GM23338 (cell line): ENCODE results near the gene PTPRO. TPM values are rescaled to one million over a fixed set of nuclear protein-coding genes. Genes with fewer than 3 reads are reported as not detected.

Source experiments
- ATAC-seq: fragments of 200-7000 bp; cut with Tn5 transposase; 3 replicates; pipeline ENCODE4 v1.9.1; 2020
- DNase-seq: peaks from one replicate; pipeline ENCODE4 v3.0.0-alpha.2; 2015; ENCODE audit warnings: low spot score
- H2AFZ ChIP-seq: fragments of 200-600 bp; sonication (generic); 2 replicates; pipeline ENCODE4 v1.8.0; 2016; ENCODE audit warnings: antibody characterized with exemption, mild to moderate bottlenecking, moderate library complexity
- H3F3A ChIP-seq: fragments of 200-600 bp; sonication (generic); replicated peaks from 2 replicates; pipeline ENCODE4 v1.8.0; 2017; ENCODE audit warnings: antibody characterized with exemption, mixed run types, low read depth
- H3K27ac ChIP-seq: fragments of 200-600 bp; sonication (generic); 2 replicates; pipeline ENCODE4 v1.6.1; 2016; ENCODE audit warnings: low read depth
- H3K27me3 ChIP-seq: fragments of 200-600 bp; sonication (generic); 2 replicates; pipeline ENCODE4 v1.8.0; 2016; ENCODE audit warnings: mild to moderate bottlenecking, mixed run types, moderate library complexity; ENCODE audit not compliant: insufficient read depth
- H3K36me3 ChIP-seq: fragments of 200-600 bp; sonication (generic); 2 replicates; pipeline ENCODE4 v1.8.0; 2016; ENCODE audit warnings: mild to moderate bottlenecking; ENCODE audit not compliant: insufficient read depth
- H3K4me1 ChIP-seq: fragments of 200-600 bp; sonication (generic); 2 replicates; pipeline ENCODE4 v1.8.0; 2016; ENCODE audit warnings: mild to moderate bottlenecking, moderate library complexity; ENCODE audit not compliant: insufficient read depth
- H3K4me2 ChIP-seq: fragments of 200-600 bp; sonication (generic); 2 replicates; pipeline ENCODE4 v1.7.1; 2017; ENCODE audit warnings: mixed run types
- H3K4me3 ChIP-seq: fragments of 200-600 bp; sonication (generic); 2 replicates; pipeline ENCODE4 v1.6.1; 2016; ENCODE audit warnings: mixed run types
- H3K79me2 ChIP-seq: fragments of 200-600 bp; sonication (generic); replicated peaks from 2 replicates; pipeline ENCODE4 v1.8.0; 2017; ENCODE audit warnings: mild to moderate bottlenecking; ENCODE audit not compliant: insufficient read depth
- H3K9me2 ChIP-seq: fragments of 200-600 bp; sonication (generic); 2 replicates; pipeline ENCODE4 v1.8.0; 2017; ENCODE audit not compliant: insufficient read depth
- H4K20me1 ChIP-seq: fragments of 200-600 bp; sonication (generic); replicated peaks from 2 replicates; pipeline ENCODE4 v1.8.0; 2017; ENCODE audit warnings: mild to moderate bottlenecking; ENCODE audit not compliant: insufficient read depth
- H3K27ac Mint-ChIP-seq: 2 replicates; pipeline ENCODE4 v1.8.0; 2020; ENCODE audit warnings: inconsistent platforms, mild to moderate bottlenecking, moderate library complexity, mixed read lengths
- H3K27me3 Mint-ChIP-seq: 3 replicates; pipeline ENCODE4 v1.8.0; 2022; ENCODE audit warnings: low read depth, mild to moderate bottlenecking, moderate library complexity, mixed read lengths, inconsistent platforms; ENCODE audit not compliant: insufficient read depth, poor library complexity
- H3K36me3 Mint-ChIP-seq: 3 replicates; pipeline ENCODE4 v1.8.0; 2021; ENCODE audit warnings: low read depth, mild to moderate bottlenecking, inconsistent platforms, moderate library complexity, mixed read lengths
- H3K4me1 Mint-ChIP-seq: 3 replicates; pipeline ENCODE4 v1.8.0; 2020; ENCODE audit warnings: mild to moderate bottlenecking, inconsistent platforms, mixed read lengths
- H3K4me3 Mint-ChIP-seq: 3 replicates; pipeline ENCODE4 v1.8.0; 2021; ENCODE audit warnings: moderate library complexity, mild to moderate bottlenecking, inconsistent platforms, mixed read lengths
- H3K9me3 Mint-ChIP-seq: 3 replicates; pipeline ENCODE4 v1.8.0; 2020; ENCODE audit warnings: moderate library complexity, mild to moderate bottlenecking, inconsistent platforms, mixed read lengths
- CREB1 ChIP-seq: fragments of 250-450 bp; sonication (Bioruptor Pico); IDR thresholded peaks from 2 replicates; pipeline ENCODE4 v1.5.0; 2020; ENCODE audit warnings: low read depth, mild to moderate bottlenecking, moderate library complexity
- EZH2 ChIP-seq: fragments of 200-600 bp; sonication (generic); IDR thresholded peaks from one replicate; pipeline ENCODE4 v1.8.0; 2017; ENCODE audit warnings: antibody characterized with exemption, mild to moderate bottlenecking, low read depth; ENCODE audit not compliant: unreplicated experiment
- EZH2phosphoT487 ChIP-seq: fragments of 200-600 bp; sonication (generic); IDR thresholded peaks from one replicate; pipeline ENCODE4 v1.8.1; 2018; ENCODE audit warnings: antibody characterized with exemption; ENCODE audit not compliant: unreplicated experiment
- JUNB ChIP-seq: IDR thresholded peaks from one replicate; pipeline ENCODE4 v1.6.1; 2016; ENCODE audit warnings: antibody characterized with exemption; ENCODE audit not compliant: unreplicated experiment
- NANOG ChIP-seq: IDR thresholded peaks from 2 replicates; pipeline ENCODE4 v1.6.1; 2016; ENCODE audit warnings: antibody characterized with exemption, borderline replicate concordance
- POLR2AphosphoS5 ChIP-seq: IDR thresholded peaks from 2 replicates; pipeline ENCODE4 v1.6.1; 2016; ENCODE audit warnings: antibody characterized with exemption, low read depth
- STAT1 ChIP-seq: IDR thresholded peaks from one replicate; pipeline ENCODE4 v1.6.1; 2016; ENCODE audit warnings: antibody characterized with exemption; ENCODE audit not compliant: unreplicated experiment
- ZNF114 ChIP-seq: fragments of 250-450 bp; sonication (Bioruptor Pico); IDR thresholded peaks from 2 replicates; pipeline ENCODE4 v1.5.0; 2020; ENCODE audit warnings: mild to moderate bottlenecking, moderate library complexity
- ZNF331 ChIP-seq: fragments of 250-450 bp; sonication (Bioruptor Pico); IDR thresholded peaks from 2 replicates; pipeline ENCODE4 v1.5.0; 2020; ENCODE audit warnings: low read depth, mild to moderate bottlenecking, moderate library complexity
- polyA plus RNA-seq: library from polyadenylated mRNA; unstranded; fragments of >200 nt; fragmentation: Nextera tagmentation; extraction: Ambion mirVana; gene quantifications from 2 replicates; pipeline ENCODE4 v1.2.1, GENCODE V29; 2016
- total RNA-seq: library from RNA; depleted of rRNA; stranded (reverse); fragments of >200 nt; shearing (Covaris generic); gene quantifications from 2 replicates; pipeline ENCODE4 v1.2.3, GENCODE V29; 2014
- TF ChIP-seq, protein P1 (sequence below): fragments of 250-450 bp; sonication (Bioruptor Pico); IDR thresholded peaks from 2 replicates; pipeline ENCODE4 v1.5.0; 2020; ENCODE audit warnings: mild to moderate bottlenecking, moderate library complexity
- TF ChIP-seq, protein P2 (sequence below): IDR thresholded peaks from 2 replicates; pipeline ENCODE4 v1.6.1; 2016; ENCODE audit warnings: antibody characterized with exemption
- TF ChIP-seq, protein P3 (sequence below): IDR thresholded peaks from one replicate; pipeline ENCODE4 v1.6.1; 2018; ENCODE audit warnings: antibody characterized with exemption; ENCODE audit not compliant: unreplicated experiment
- TF ChIP-seq, protein P4 (sequence below), 2 experiments: fragments of 200-600 bp in 1 of 2; sonication (generic) in 1 of 2; conservative IDR thresholded peaks; 2 replicates each; pipeline versions ENCODE4 v1.5.1 to v1.6.1; 2016 to 2017; ENCODE audit warnings: antibody characterized with exemption in 2 of 2, low read depth in 2 of 2, mild to moderate bottlenecking in 2 of 2, moderate library complexity in 1 of 2

The PTPRO gene
- total and polyA plus RNA-seq, 2 experiments from 2014 or later: 1.4 to 1.5 TPM

DNA sequence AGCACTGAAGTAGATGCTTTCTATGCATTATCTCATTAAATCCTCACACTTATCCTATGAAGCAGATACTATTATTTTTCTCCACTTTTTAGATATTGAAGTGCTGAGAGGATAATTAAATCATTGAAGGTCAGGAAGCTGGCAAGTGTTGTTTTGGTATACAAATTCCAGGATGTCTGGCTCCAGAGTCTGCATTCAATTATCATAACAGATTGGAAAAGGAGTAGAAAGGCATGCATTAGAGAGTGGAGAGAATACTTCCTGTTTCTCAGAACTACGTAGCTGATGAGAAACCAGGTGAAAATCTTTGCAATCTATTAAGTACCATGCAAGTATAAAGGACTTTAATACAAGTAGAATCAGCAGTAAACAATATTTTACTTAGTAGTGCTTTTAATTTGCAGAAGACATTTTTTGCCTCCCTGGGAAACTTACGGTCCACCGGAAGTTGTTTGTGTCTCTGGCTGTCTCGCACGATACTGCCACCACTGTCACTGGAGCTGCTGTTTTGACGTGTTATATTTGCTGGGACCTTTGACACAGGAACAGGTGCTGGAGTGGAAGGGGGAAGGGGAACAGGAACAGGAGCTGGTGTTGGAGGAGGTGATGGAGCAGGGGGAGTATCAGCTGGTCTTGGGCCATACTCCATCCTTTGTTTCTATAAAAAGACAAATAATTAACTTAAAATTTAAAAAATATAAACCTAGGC lies 308.9 kb downstream of the PTPRO start:
- Mint-ChIP-seq H3K27ac (no peak overlapping the region), H3K36me3 (no peaks in the 10 kb centered on the region), H3K9me3 (no peaks in the 10 kb centered on the region), H3K27me3 (no peaks in the 10 kb centered on the region), H3K4me3 (no peak overlapping the region), H3K4me1 (peaks cover 22% of the 10 kb centered on the region)
- no peak for TF ChIP-seq POLR2AphosphoS5
- TF ChIP-seq EZH2: no peak
- TF ChIP-seq, protein P1, sequence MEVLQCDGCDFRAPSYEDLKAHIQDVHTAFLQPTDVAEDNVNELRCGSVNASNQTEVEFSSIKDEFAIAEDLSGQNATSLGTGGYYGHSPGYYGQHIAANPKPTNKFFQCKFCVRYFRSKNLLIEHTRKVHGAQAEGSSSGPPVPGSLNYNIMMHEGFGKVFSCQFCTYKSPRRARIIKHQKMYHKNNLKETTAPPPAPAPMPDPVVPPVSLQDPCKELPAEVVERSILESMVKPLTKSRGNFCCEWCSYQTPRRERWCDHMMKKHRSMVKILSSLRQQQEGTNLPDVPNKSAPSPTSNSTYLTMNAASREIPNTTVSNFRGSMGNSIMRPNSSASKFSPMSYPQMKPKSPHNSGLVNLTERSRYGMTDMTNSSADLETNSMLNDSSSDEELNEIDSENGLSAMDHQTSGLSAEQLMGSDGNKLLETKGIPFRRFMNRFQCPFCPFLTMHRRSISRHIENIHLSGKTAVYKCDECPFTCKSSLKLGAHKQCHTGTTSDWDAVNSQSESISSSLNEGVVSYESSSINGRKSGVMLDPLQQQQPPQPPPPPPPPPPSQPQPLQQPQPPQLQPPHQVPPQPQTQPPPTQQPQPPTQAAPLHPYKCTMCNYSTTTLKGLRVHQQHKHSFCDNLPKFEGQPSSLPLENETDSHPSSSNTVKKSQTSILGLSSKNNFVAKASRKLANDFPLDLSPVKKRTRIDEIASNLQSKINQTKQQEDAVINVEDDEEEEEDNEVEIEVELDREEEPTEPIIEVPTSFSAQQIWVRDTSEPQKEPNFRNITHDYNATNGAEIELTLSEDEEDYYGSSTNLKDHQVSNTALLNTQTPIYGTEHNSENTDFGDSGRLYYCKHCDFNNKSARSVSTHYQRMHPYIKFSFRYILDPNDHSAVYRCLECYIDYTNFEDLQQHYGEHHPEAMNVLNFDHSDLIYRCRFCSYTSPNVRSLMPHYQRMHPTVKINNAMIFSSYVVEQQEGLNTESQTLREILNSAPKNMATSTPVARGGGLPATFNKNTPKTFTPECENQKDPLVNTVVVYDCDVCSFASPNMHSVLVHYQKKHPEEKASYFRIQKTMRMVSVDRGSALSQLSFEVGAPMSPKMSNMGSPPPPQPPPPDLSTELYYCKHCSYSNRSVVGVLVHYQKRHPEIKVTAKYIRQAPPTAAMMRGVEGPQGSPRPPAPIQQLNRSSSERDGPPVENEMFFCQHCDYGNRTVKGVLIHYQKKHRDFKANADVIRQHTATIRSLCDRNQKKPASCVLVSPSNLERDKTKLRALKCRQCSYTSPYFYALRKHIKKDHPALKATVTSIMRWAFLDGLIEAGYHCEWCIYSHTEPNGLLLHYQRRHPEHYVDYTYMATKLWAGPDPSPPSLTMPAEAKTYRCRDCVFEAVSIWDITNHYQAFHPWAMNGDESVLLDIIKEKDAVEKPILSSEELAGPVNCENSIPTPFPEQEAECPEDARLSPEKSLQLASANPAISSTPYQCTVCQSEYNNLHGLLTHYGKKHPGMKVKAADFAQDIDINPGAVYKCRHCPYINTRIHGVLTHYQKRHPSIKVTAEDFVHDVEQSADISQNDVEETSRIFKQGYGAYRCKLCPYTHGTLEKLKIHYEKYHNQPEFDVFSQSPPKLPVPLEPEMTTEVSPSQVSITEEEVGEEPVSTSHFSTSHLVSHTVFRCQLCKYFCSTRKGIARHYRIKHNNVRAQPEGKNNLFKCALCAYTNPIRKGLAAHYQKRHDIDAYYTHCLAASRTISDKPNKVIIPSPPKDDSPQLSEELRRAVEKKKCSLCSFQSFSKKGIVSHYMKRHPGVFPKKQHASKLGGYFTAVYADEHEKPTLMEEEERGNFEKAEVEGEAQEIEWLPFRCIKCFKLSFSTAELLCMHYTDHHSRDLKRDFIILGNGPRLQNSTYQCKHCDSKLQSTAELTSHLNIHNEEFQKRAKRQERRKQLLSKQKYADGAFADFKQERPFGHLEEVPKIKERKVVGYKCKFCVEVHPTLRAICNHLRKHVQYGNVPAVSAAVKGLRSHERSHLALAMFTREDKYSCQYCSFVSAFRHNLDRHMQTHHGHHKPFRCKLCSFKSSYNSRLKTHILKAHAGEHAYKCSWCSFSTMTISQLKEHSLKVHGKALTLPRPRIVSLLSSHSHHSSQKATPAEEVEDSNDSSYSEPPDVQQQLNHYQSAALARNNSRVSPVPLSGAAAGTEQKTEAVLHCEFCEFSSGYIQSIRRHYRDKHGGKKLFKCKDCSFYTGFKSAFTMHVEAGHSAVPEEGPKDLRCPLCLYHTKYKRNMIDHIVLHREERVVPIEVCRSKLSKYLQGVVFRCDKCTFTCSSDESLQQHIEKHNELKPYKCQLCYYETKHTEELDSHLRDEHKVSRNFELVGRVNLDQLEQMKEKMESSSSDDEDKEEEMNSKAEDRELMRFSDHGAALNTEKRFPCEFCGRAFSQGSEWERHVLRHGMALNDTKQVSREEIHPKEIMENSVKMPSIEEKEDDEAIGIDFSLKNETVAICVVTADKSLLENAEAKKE (CRISPR knock-in tag): no peak
- TF ChIP-seq, protein P2, sequence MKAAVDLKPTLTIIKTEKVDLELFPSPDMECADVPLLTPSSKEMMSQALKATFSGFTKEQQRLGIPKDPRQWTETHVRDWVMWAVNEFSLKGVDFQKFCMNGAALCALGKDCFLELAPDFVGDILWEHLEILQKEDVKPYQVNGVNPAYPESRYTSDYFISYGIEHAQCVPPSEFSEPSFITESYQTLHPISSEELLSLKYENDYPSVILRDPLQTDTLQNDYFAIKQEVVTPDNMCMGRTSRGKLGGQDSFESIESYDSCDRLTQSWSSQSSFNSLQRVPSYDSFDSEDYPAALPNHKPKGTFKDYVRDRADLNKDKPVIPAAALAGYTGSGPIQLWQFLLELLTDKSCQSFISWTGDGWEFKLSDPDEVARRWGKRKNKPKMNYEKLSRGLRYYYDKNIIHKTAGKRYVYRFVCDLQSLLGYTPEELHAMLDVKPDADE: no peak
- no peak for TF ChIP-seq NANOG
- no peak for TF ChIP-seq EZH2phosphoT487
- TF ChIP-seq, protein P3, sequence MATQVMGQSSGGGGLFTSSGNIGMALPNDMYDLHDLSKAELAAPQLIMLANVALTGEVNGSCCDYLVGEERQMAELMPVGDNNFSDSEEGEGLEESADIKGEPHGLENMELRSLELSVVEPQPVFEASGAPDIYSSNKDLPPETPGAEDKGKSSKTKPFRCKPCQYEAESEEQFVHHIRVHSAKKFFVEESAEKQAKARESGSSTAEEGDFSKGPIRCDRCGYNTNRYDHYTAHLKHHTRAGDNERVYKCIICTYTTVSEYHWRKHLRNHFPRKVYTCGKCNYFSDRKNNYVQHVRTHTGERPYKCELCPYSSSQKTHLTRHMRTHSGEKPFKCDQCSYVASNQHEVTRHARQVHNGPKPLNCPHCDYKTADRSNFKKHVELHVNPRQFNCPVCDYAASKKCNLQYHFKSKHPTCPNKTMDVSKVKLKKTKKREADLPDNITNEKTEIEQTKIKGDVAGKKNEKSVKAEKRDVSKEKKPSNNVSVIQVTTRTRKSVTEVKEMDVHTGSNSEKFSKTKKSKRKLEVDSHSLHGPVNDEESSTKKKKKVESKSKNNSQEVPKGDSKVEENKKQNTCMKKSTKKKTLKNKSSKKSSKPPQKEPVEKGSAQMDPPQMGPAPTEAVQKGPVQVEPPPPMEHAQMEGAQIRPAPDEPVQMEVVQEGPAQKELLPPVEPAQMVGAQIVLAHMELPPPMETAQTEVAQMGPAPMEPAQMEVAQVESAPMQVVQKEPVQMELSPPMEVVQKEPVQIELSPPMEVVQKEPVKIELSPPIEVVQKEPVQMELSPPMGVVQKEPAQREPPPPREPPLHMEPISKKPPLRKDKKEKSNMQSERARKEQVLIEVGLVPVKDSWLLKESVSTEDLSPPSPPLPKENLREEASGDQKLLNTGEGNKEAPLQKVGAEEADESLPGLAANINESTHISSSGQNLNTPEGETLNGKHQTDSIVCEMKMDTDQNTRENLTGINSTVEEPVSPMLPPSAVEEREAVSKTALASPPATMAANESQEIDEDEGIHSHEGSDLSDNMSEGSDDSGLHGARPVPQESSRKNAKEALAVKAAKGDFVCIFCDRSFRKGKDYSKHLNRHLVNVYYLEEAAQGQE: no peak
- no peak for TF ChIP-seq CREB1 (CRISPR knock-in tag)
- no peak for TF ChIP-seq STAT1
- TF ChIP-seq JUNB: no peak
- no peak for TF ChIP-seq ZNF331 (CRISPR knock-in tag)
- TF ChIP-seq, protein P4, sequence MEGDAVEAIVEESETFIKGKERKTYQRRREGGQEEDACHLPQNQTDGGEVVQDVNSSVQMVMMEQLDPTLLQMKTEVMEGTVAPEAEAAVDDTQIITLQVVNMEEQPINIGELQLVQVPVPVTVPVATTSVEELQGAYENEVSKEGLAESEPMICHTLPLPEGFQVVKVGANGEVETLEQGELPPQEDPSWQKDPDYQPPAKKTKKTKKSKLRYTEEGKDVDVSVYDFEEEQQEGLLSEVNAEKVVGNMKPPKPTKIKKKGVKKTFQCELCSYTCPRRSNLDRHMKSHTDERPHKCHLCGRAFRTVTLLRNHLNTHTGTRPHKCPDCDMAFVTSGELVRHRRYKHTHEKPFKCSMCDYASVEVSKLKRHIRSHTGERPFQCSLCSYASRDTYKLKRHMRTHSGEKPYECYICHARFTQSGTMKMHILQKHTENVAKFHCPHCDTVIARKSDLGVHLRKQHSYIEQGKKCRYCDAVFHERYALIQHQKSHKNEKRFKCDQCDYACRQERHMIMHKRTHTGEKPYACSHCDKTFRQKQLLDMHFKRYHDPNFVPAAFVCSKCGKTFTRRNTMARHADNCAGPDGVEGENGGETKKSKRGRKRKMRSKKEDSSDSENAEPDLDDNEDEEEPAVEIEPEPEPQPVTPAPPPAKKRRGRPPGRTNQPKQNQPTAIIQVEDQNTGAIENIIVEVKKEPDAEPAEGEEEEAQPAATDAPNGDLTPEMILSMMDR (conservative IDR thresholded peaks at IDR 0.05; ENCODE audit: low read depth in 2 of 2): no peak
- no peak for TF ChIP-seq ZNF114 (CRISPR knock-in tag)
- Histone ChIP-seq H3K36me3 (no peaks in the 10 kb centered on the region), H3K4me2 (no peak overlapping the region), H3K4me3 (no peak overlapping the region), H3K27me3 (no peaks in the 10 kb centered on the region), H3K79me2 (no peaks in the 10 kb centered on the region), H2AFZ (no peak overlapping the region), H3K4me1 (peaks cover 14% of the 10 kb centered on the region; the same call in 1 of the 2 replicates), H3F3A (no peaks in the 10 kb centered on the region), H3K9me2 (no peaks in the 10 kb centered on the region), H4K20me1 (no peaks in the 10 kb centered on the region), H3K27ac (no peak overlapping the region)
- DNase-seq (no peak), ATAC-seq (no peak)
